Lower leg skin (tissue), 4 donors: ENCODE data around the gene PODNL1. TPM values are rescaled to one million over a fixed set of nuclear protein-coding genes. Genes with fewer than 3 reads are reported as not detected.

Source experiments
- DNase-seq, 2 donors: peaks; one replicate each; pipeline ENCODE4 v3.0.0-alpha.2; 2019; ENCODE audit warnings: low spot score in 2 of 2
- H3K4me3 ChIP-seq: fragments of 200-600 bp; sonication (generic); 2 replicates; pipeline ENCODE4 v1.5.1; 2017; ENCODE audit warnings: mild to moderate bottlenecking, low read depth; ENCODE audit not compliant: poor library complexity, severe bottlenecking
- CTCF ChIP-seq, 3 donors: fragments of 450-650 bp; IDR thresholded peaks; one replicate each; pipeline ENCODE4 v1.5.1; 2016; ENCODE audit warnings: antibody characterized with exemption in 3 of 3, mild to moderate bottlenecking in 3 of 3, moderate library complexity in 2 of 3
- POLR2A ChIP-seq, 2 donors: fragments of 450-650 bp; IDR thresholded peaks; one replicate each; pipeline ENCODE4 v1.6.1; 2016 to 2017; ENCODE audit warnings: antibody characterized with exemption in 2 of 2, mild to moderate bottlenecking in 1 of 2, moderate library complexity in 1 of 2
- WGBS, 2 donors: methylation state at CpG; one replicate each; pipeline ENCODE4 v1.1.5; 2018; 5-methylcytosine and 5-hydroxymethylcytosine counted together
- intact Hi-C: fragments of 100-400 bp; cut with DNase I; formaldehyde crosslinking; loops from one replicate; pipeline ENCODE4 v1.15.0; 2023; ENCODE audit warnings: low total_unique reads
- total RNA-seq, 4 donors: library from RNA; depleted of rRNA; stranded (reverse); fragments of >200 nt; gene quantifications; one replicate each; pipeline ENCODE4 v1.1.0, GENCODE V29; 2016

Gene PODNL1
- total RNA-seq, 4 donors from 2014 or later, result 5.2 to 8.2 (median 6.4) TPM

DNA sequence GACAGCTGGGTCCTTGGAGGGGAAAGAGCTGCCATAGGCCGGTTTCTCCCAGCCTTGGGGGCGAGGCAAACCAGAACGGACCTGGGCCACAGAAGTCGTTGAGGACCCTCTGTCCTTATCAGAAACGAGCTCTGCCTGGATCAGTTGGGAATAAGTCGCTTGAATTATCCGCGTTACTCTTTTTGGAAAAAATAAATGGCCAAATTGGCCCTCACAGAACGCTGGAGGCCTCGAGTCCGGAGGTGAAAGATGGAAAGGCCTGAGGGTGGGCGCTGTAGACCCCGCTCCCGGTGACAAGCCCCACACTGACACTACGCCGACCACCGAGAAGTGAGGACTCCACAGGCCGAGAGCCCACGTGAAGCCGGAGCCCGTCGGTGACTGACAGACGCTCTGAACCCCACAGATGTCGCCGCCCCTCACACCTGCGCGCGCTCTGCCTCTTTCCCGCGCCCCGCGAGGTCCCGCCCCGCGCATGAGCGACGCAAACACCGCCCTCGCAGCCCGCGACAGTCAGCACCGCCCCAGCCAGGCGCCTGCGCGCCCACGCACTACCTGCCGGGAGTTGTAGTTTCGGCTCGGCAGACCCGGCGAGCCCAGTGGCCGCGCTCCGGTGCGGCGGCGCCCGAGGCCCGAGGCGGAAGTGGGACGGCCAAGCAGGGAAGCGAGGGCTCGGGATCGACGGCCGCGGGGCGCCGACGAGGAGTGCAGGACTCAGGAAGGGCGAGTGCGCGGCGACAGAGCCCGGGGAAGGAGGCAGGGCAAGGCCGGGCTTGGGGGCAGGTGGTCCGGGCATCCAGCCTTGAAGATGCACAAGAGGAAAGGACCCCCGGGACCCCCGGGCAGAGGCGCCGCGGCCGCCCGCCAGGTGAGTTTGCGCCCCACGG lies 32.3 kb downstream of the PODNL1 start, which contains the start of the genes BRME1 and CC2D1A:
Gene BRME1 (minus strand): TSS at position 484 of the 887 bp plus-strand sequence. CDS start 1,225 bp downstream, outside the sequence.
Gene CC2D1A (plus strand): TSS at position 568 of the 887 bp plus-strand sequence. CDS start 241 bp downstream, at position 809.
- intact Hi-C loops, result no loop called here
- DNase-seq, result peak; percentile 88 to 98
- H3K4me3 ChIP-seq, result peak within 1 kb of the TSS; percentile 73
- WGBS, 2 donors, result 6 to 10% methylated on average over 75 to 77 of the region's 86 CpGs
- TF ChIP-seq POLR2A (IDR thresholded peaks at IDR 0.05) (no peak), CTCF (IDR thresholded peaks at IDR 0.05) (no peak)

- H3K4me3 ChIP-seq, result no peak overlapping the region
- WGBS, 2 donors, result 73 to 88% methylated on average over 4 of the region's 4 CpGs
- TF ChIP-seq POLR2A (IDR thresholded peaks at IDR 0.05) (no peak), CTCF (IDR thresholded peaks at IDR 0.05) (no peak)
- intact Hi-C loops, result no loop called here
- no peak for DNase-seq
Observed at GRCh38 chr19:13902993-13903555, 35.1 kb downstream of the PODNL1 start.

GRCh38 chr19:13899912-13900584 lies 38.2 kb downstream of the PODNL1 start:
- WGBS, 2 donors, result 61 to 73% methylated on average over 5 of the region's 5 CpGs
- DNase-seq, result no peak
- TF ChIP-seq POLR2A (IDR thresholded peaks at IDR 0.05) (no peak), CTCF (IDR thresholded peaks at IDR 0.05) (no peak)
- H3K4me3 ChIP-seq, result no peak overlapping the region
- intact Hi-C loops, result no loop called here

GRCh38 chr19:13899393-13899792 lies 38.8 kb downstream of the PODNL1 start:
- WGBS, 2 donors, result 85% methylated on average over 10 of the region's 10 CpGs
- TF ChIP-seq CTCF (IDR thresholded peaks at IDR 0.05), result no peak
- no peak for TF ChIP-seq POLR2A (IDR thresholded peaks at IDR 0.05)
- DNase-seq, result no peak

GRCh38 chr19:13896227-13896626 lies 42.0 kb downstream of the PODNL1 start:
- intact Hi-C loops, result no loop called here
- WGBS, 2 donors, result 93 to 94% methylated on average over 2 of the region's 2 CpGs
- TF ChIP-seq CTCF (IDR thresholded peaks at IDR 0.05) (no peak), POLR2A (IDR thresholded peaks at IDR 0.05) (no peak)

More at GRCh38 chr19:13899393-13899792, 38.8 kb downstream of the PODNL1 start:
- intact Hi-C loops, result no loop called here
- no peak overlapping the region for H3K4me3 ChIP-seq

More at GRCh38 chr19:13896227-13896626, 42.0 kb downstream of the PODNL1 start:
- no peak overlapping the region for H3K4me3 ChIP-seq
- DNase-seq, result no peak
